Measurements from ENCODE around the gene RIPK3.
"Not testable (repeated sequence)": the region's sequence is repeated elsewhere in the genome, so short reads cannot be mapped to it uniquely, and the experiment has no call there.

RIPK3 gene

DNA sequence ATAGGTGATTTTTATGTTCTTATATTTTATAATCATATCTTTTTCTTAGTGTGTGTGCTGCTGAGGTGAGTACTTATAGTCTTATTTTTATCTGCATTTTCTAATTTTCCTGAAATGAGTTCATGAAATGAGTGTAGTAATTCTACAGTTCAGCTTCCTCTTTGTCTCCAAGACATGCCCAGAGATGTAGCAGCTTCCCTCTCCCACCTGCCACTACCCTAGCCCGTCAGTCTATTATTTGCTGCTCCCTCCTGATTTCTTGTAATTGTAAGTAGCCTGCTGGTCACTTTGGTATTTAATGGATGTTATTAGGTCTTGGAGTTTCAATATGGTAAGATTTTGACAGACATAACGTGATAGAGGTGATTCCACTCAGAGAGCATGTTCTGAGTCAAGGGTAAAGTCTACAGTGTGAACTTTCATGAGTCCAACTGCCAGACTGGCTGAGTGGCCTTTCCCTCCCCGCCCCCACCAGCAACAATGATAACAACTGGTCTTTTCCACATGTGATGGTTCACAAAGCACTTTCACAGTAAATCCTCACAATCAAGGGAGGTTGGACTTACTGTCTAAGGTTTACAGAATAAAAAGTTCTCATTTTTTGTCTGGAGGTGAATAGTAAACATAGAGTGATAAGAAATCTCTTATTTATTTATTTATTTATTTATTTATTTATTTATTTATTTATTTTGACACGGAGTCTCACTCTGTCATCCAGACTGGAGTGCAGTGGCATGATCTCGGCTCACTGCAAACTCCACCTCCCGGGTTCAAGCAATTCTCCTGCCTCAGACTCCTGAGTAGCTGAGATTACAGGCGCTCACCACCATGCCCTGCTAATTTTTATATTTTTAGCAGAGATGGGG, 4.2 kb upstream of the RIPK3 start:
- no peak for DNase-seq

DNA sequence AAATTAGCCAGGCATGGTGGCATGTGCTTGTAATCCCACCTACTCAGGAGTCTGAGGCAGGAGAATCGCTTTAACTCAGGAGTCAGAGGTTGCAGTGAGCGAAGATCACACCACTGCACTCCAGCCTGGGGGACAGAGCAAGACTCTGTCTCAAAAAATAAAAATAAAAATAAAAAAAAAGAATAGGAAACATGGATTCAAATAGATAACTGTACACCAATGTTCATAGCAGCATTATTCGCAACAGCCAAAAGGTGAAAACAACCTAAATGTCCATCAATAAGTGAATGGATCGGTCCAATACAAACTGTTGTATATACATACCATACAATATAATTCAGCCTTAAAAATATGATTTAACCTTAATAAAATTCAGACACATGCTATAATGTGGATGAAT, 3.1 kb upstream of the RIPK3 start:
- no peak for DNase-seq

DNA sequence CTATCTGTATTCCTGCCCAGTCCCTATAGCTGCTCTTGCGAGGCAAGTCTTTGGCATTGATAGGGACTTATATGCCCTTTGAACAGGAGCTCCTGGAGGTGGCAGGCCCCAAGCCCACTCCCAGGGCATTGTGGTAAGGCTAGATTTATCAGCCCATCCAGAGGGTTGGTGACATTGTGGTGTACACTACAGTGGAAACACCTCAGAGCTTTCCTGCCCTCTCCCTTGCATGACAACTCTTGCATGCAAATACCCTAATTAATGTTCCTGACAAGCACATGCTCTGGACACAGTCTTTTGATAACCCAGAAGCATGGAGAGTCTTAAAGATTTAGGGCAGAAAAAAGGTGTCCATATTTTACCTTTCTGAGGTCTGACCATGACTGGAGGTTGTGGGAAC, 815 bp upstream of the RIPK3 start:
- DNase-seq = no peak

DNA sequence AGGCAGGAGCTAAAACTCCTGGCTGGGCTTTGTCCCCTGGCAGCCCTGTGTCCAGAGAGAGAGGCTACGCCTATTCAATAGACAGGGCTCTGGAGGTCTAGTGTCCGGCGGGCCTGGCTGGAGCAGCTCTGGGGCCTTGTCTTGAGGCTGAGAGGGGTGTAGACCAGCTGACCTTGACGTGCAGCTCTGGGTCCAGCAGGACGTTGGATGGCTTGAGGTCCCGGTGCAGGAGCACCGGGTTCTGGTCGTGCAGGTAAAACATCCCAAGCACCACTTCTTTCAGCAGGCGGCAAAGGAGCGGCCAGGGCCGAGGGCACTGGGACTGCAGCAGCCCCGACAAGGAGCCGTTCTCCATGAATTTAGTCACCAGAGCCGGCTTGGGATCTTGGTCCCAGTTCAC, 948 bp downstream of the RIPK3 start:
- DNase-seq = no peak

DNA sequence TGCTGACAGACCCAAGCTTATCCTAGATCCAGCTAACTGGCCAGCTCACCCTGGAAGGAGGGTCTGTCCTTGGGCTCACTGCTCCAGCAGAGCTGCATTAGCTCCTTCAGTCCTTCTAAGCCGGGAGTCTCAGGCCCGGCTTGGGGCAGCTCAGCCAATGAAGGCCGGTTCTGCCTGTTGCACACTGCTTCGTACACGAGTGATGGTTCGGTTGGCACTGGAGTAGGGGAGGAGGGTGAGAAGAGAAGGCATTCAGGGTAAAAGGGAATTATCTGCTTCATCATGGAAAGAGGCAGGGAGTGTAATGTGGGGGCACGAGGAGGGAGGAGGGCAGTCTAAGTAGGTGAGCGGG, 2.0 kb downstream of the RIPK3 start:
- DNase-seq = no peak

DNA sequence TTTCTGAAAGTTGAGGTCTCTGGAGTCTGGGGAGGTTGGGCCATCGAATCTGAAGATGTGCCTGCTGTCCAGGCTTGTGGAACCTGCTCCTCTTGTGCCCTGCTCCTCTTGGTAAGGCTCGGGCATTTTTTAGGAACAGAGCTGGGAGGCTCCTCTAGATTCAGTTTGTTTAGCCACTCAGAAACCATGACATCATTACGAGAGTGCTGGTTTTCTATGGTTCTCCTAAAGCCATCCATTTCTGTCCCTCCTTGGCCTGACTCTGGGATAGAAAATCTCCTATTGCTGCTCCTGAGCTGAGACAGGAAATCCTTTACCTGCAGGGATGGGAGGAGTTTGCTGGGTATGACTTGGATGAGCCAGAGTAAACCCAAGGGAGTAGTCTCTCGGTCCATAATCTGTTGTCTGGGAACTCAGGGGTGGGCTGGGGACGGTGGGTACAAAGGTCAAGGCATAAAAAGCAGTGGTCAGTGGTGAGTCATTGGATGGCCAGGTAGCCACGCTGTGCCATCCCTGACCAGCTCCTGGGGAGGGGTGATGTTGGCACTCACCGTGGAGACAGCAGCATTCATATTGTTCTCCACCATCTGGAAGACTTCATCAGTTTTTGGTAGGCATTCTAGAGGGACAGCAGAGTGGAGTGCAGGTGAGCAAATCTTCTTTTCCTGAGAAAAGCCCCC, 2.5 kb downstream of the RIPK3 start:
- DNase-seq = no peak

DNA sequence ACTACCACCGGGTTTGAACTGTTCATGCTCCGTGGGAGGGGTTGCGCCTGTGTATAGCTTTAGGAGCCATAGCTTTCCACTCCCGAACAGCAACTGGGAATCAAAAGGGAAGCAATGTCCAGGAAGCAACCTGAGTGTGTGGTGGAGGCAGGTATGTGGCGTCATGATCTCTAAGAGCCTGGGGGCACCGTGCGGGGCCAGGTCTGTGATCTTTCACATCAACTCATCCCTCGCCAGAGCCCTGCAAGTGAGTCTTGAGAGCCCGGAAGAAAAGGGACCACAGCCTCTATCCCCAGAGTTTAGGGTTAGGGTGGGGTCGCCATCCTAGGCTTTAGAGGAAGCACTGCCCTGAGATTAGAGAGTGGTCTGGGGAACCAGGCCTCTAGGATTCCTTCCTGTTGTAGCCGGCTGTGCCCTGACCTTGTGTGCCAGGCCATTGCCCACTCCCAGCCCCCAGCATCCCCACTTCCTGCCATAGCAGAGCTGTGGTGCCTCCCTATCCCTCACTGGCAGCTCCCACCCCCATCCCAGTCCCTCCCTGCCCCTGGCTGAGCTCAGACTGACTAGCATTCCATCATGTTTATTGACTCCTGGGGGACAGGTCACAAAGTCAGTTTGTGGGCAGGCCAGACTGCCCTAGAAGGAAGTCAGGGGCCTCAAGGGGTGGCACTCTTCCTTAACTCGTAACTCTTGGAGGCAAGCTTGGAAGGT, 4.2 kb downstream of the RIPK3 start:
- DNase-seq = no peak

DNA sequence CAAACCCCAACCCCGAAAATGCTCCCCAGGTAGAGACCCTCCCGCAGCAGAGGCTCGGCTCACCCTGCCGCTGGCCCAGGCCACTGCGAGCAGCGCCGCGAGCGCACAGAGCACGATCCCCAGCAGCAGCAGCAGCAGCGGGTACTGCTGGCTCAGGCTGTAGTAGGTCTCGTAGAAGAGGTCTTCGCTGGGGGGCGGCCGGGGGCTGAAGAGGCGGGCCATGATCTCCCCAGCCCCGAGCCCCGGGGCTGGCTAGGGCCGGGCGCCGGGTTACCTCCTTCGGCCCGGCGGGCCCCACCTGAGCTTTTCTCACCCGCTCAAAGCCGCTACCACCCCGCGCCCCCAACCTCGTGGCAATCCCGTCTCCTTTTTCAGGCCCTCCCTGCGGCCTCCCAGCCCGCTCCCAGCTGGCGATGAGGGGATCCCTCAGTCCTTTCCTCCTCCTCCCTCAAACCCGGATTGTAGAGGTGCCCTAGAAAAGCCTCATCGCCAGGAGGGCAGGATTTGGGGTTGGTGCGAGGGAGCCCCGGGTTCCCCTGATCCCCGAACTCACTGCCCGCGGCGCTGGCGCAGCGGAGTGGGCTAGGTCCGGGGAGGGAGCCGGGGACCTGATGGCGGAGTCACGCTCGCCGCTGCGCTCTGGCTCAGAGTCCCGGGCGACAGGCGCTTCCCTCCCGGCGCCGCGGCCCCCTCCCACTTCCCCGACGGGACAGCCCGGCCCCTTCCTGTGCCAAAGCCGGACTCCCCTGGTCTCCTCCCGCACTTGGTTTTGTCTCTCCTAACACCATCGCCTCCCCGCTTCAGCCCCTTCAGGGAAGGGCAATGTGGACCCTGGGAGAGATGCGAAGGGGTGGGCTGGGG, 5.1 kb downstream of the RIPK3 start, which contains the start of gene ADCY4:
Gene ADCY4 (minus strand): TSS at position 641 of the 861 bp plus-strand sequence. CDS start 419 bp downstream, at position 222.
- DNase-seq = no peak

DNA sequence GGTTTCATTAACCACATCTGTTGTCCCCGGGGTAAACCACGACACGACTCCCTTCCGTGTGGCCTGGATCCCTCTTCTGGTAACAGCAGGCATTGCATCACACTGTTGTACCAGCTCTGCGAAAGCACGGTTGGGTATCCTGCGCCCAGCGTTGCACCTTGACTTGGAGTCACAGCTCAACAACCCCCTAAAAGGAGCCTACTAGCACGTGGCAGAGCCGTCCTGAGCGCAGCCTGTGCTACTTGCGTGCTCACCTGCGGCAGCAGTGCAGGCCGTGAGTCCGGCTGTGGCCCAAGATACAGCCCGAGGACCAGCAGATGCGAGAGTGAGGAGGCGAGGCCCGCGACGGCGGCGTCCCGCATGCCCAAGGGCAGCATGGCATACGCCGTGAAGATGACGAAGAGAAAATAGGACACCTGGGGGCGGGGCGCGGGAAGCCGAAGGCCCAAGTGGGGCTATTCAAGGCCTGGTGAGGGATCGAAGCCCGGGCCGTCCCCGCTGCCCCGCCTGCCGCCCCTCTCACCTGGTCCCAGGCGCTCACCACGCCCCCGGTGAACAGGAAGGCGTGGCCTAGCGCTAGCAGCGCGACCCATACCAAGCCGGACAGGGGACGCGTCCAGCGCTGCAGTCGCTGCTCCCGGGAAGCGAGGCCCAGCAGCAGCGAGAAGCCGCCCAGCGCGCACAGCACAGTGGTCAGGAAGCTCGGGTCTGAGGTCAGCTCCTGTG, 7.4 kb downstream of the RIPK3 start:
- peak; percentile 38 for DNase-seq

DNA sequence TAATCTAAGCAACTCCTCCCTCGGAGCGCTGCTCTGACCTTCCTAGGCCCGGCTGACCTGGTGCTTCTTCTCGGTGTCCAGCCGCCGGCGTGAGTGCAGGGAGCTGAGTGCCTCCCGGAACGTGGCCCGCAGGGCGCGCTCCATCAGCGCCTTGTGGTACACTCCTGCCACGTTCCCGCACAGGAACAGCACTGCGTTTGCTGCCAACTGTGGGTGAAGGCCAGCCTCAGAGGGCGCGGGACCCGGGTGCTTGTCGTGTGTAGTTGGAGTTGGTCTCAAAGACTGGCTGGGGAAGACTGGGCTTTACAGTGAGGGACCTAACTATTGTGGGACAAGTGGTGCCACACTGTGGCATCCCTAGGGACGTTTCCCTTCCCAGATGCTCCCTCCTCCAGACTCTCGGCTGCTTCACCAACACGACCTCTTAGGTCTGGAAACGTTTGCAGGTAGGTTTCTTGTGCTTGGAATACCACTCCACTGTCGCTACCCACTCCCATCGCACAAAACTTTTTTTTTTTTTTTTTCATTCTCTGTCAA, 8.0 kb downstream of the RIPK3 start:
- no peak for DNase-seq

DNA sequence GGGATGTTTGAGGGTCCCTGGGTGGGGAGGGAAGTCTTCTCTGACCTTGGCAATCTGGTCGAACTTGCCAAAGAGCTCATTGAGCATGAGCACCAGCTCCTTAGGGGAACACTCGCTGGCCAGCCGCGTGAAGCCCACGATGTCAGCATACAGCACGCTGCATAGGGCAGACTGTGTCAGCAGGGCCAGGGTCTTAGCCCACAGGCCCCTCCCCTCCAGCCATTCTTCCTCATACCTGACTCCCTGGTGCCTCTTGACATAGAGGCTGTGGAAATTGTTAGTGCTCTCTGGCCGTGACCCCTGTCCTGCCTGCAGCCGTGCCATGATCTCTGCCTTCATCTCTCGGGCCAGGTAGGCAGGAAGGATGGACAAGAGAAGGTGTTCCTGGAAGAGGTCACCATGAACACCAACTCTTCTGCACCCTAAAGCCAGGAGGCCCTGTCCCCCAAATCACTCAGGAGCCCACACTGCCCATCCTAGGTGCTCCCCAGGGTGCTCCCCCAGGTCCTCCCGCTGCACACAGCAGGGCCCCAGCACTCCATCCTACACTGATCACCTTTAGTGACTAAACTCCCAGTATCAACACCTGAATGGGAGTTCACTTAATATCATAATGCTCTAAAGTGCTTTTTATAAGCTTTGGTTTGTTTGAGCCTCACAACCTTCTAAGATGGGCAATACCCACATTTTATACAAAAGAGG, 8.7 kb downstream of the RIPK3 start:
- DNase-seq = no peak

DNA sequence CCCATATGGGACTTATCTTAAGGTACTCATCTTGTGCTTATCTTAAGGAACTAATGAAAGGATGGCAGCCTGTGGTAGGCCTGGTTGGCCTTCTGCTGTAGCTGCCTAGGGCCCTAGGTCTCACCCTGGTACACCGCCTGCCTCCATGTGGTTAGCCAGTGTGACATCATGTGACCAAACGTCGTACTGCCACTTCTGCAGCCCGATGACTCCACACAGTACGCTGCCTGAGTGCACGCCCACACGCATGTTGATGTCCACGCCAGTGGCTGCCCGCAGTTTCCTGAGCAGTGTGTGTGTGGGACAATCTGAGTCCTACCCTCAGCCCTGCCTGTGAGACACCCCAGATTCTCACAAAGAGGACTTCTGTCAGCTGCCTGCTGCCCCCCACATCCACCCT, 10.1 kb downstream of the RIPK3 start:
- DNase-seq = no peak

DNA sequence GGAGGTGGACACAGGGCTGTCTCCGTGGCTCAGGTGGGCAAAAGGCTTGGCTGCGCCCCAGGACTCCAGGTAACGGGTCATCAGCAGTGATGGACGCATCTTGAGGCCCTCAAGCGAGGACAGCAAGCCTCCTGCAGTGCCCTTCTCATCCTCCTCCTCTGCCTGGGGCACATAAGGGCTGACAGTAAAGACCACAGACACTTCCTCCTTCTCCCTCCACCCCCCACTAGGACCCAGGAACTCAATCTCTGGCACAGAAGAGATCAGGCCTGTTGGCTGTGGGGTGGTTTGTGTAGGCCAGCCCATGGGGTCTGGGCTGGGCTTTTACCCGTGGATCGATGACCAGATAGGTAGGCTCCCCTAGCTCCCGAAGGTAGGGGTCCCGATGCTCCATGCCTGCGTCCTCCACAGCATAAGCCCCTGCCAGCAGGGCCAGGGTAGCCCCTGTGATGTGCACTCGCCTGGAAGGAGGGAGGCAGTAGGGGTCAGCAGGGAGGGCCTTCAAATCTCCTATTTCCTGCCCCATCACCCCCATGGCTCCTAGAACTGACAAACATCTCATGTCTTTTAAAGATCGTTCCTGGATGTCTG, 10.6 kb downstream of the RIPK3 start:
- DNase-seq = no peak

DNA sequence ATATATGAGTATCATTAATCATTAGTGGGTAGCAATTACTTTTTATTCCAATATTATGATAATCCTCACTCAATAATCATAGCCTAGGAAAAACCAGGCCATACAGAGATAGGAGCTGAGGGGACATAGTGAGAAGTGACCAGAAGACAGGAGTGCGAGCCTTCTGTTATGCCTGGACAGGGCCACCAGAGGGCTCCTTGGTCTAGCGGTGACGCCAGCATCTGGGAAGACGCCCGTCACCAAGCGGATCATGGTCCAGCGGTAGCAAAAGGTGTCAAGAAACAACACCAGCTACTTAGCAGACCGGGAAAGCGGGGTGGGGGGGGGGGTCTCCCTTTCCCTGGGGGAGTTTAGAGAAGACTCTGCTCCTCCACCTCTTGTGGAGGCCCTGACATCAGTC, 11.9 kb downstream of the RIPK3 start:
- DNase-seq = not testable (repeated sequence)

DNA sequence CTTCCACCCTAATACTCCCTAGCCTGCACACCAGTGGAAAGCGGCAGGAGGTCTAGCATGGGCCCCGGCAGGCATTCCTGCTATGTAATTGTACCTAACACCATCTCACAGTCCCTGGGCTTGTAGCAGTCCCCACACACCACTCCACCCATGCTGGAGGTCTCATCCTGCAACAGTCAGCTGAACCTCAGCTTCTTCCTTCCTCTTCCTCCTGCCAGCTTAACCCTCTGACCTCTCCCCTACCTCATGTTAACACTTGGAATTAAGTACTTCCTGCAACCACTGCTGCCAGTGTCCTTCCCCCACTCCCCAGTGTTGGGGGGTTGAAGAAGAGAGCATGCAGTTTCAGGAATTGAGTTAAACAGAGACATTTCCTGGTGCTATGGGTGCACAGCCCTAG, 12.5 kb downstream of the RIPK3 start:
- DNase-seq = no peak

DNA sequence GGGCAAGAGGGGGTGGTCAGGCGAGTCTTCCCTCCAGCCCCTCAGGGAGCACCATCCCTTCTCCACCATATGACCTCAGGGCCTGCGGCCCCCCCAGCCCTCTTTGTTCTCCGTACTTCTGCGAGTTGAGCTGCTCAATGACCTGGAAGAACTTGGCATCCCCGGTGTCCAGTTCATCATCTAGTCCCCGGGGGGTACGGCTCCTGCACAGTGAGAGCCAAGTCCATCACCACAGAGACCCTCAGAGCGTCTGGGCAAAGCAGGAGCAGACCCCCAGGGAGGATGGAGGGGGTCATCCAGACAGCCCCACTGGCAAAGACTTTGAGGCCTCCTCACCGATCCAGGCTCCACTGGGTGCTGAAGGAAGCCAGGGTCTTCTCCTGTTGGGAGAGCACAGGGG, 13.8 kb downstream of the RIPK3 start:
- no peak for DNase-seq

DNA sequence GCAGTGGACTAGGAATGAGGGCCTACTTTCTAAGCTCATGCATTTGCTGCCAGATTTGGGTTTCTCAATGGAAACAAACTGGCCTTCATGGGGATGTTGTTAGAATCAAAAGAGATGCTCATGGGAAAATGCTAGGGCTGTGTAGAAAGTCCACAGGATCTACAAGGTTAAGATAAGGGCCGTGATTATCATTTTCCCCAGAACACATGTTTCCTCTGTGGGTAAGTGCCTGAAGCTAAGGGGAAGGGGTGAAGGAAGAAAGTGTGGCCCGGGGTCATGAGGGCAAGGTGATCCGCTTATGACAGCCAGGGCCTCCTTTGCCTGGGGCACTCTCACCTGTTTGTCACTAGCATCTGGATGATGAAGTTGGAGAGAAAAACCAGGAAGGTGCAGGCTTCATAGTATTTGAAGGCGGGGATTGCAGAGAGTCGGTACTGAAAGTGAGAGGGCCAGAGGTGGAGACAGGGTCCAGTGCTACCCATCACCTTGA, 14.7 kb downstream of the RIPK3 start:
- no peak for DNase-seq

DNA sequence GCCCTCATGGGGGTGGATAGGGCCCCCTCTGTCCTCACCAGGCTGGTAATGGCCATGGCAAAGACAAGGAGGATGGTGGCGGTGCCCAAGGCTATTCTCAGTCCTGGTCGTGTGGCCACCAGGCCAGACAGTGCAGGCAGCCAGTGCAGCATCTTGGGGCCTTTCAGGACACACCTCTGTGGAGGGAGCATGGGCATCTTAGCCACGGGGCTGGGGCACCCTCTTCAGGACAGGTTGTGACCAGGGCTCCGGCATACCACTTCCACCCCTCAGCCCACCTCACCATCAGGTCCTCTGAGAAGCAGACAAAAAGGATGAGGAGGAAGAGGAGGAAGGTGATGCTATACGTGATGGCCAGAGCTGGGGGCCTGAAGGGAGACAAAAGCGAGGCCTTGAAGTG, 15.8 kb downstream of the RIPK3 start:
- no peak for DNase-seq

DNA sequence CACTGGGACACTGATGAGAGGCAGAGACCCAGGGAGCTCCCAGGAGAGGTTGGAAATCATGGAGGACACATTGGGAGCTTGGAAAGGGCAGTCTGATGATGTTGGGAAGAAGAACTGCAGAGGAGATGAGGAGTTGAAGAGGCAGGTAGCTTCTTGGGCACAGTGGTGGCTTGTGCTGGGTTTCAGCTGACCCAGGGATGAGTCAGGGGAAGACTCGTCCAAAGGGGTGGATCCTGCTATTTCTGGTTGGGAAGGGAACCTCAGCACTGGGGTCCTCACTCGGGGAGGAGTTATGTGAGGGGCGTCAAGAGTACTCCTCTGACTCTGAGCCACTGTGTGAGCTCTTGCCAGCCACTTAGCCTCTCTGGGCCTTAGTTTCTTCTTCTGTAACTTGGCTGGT, 16.4 kb downstream of the RIPK3 start:
- no peak for DNase-seq

DNA sequence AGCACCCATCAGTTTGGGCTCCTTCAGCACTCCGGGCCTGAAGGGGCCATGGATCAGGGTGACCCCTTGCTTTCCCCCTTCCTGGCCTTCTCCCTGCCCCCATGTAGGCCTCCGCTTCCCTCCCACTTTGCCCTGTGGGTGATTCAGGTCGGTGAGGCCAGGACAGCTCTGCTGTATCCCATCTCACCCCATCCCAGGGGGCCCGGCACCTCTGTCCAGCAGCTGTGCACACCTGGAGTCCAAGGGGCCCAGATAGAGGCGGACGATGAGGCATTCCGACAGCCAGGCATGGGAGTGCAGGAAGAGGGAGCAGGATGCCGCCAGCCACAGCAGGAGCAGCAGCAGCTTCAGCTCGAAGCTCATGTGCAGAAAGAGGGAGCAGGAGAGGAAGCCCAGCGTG, 17.1 kb downstream of the RIPK3 start:
- DNase-seq = no peak

Data from NCI-H2029 treated with DMSO at 0.1 percent for 48 hours (cell line).